ENCODE data around the gene PTPRM. TPM values are rescaled to one million over a fixed set of nuclear protein-coding genes. Genes with fewer than 3 reads are reported as not detected.

PTPRM gene
- total and polyA plus RNA-seq, 3 donors from 2014 or later: 76.4 to 101 (median 94.6) TPM

DNA sequence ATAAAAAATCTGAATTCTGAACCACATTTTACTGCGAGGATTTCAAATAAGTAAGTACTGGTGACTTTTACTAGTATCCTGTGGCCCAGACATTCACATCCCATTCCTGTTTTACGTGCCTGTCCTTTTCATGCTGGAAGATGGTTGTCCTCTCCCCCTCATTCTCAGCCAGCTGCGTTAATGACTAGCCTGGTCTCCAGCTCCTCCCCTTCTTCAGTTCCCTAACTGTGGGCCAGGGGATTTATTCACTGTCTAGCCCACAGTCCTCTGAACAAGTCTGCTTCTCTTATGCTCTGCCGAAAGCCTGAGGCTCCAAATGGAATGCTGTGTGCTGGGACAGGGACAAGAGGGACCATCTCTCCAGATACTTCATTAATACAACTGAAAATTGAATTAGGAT, 373.9 kb downstream of the PTPRM start:
- WGBS, 2 donors: 77 to 81% methylated on average over 4 of the region's 4 CpGs
- Histone ChIP-seq H3K9me3 (no peaks in the 10 kb centered on the region), H3K4me3 (no peak overlapping the region), H3K36me3 (ENCODE audit: low read depth, missing control alignments) (no peaks in the 10 kb centered on the region), H3K4me1 (no peaks in the 10 kb centered on the region), H3K27me3 (no peaks in the 10 kb centered on the region), H3K27ac (no peak overlapping the region)
- intact Hi-C loops (cut with DNase I; ENCODE audit: low total_unique reads): no loop called here
- TF ChIP-seq POLR2A (IDR thresholded peaks at IDR 0.05): no peak
- TF ChIP-seq, protein P1, sequence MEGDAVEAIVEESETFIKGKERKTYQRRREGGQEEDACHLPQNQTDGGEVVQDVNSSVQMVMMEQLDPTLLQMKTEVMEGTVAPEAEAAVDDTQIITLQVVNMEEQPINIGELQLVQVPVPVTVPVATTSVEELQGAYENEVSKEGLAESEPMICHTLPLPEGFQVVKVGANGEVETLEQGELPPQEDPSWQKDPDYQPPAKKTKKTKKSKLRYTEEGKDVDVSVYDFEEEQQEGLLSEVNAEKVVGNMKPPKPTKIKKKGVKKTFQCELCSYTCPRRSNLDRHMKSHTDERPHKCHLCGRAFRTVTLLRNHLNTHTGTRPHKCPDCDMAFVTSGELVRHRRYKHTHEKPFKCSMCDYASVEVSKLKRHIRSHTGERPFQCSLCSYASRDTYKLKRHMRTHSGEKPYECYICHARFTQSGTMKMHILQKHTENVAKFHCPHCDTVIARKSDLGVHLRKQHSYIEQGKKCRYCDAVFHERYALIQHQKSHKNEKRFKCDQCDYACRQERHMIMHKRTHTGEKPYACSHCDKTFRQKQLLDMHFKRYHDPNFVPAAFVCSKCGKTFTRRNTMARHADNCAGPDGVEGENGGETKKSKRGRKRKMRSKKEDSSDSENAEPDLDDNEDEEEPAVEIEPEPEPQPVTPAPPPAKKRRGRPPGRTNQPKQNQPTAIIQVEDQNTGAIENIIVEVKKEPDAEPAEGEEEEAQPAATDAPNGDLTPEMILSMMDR (IDR thresholded peaks at IDR 0.05): no peak
- DNase-seq: no peak

DNA sequence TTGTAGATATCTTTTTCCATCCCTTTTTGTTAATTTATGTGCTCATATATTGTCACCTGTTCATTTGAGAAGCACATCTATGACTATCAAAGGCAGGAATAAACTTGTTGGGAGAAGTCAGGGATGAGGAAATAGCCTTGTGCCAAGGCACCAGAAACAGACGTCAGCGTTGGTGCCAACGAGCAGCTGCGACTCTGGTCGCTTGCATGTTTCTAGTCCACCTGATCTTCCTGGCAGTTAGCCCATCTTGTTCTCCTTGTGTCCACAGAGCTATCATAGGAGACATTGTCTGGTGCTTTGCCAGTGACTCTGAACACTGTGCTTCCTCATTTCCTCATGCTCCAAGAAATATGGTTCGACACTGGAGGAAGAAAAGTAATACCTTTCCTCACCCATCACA, 374.4 kb downstream of the PTPRM start:
- Histone ChIP-seq H3K4me1 (no peaks in the 10 kb centered on the region), H3K27ac (no peak overlapping the region), H3K36me3 (ENCODE audit: low read depth, missing control alignments) (no peaks in the 10 kb centered on the region), H3K27me3 (no peaks in the 10 kb centered on the region), H3K9me3 (no peaks in the 10 kb centered on the region), H3K4me3 (no peak overlapping the region)
- peak; percentile 19 for DNase-seq
- 73 to 85% methylated on average over 6 of the region's 6 CpGs for WGBS, 2 donors
- intact Hi-C loops (cut with DNase I; ENCODE audit: low total_unique reads): no loop called here
- TF ChIP-seq, protein P1 (IDR thresholded peaks at IDR 0.05): no peak
- no peak for TF ChIP-seq POLR2A (IDR thresholded peaks at IDR 0.05)

- intact Hi-C loops (cut with DNase I; ENCODE audit: low total_unique reads): no loop called here
- Histone ChIP-seq H3K36me3 (ENCODE audit: low read depth, missing control alignments) (no peaks in the 10 kb centered on the region), H3K9me3 (no peaks in the 10 kb centered on the region), H3K27ac (no peak overlapping the region), H3K27me3 (no peaks in the 10 kb centered on the region), H3K4me3 (no peak overlapping the region), H3K4me1 (no peaks in the 10 kb centered on the region)
- TF ChIP-seq, protein P1 (IDR thresholded peaks at IDR 0.05): no peak
- no peak for TF ChIP-seq POLR2A (IDR thresholded peaks at IDR 0.05)
- WGBS, 2 donors: 52 to 63% methylated on average over 3 of the region's 3 CpGs
- no peak for DNase-seq
Measured at GRCh38 chr18:7945882-7946281, 378.8 kb downstream of the PTPRM start.

DNA sequence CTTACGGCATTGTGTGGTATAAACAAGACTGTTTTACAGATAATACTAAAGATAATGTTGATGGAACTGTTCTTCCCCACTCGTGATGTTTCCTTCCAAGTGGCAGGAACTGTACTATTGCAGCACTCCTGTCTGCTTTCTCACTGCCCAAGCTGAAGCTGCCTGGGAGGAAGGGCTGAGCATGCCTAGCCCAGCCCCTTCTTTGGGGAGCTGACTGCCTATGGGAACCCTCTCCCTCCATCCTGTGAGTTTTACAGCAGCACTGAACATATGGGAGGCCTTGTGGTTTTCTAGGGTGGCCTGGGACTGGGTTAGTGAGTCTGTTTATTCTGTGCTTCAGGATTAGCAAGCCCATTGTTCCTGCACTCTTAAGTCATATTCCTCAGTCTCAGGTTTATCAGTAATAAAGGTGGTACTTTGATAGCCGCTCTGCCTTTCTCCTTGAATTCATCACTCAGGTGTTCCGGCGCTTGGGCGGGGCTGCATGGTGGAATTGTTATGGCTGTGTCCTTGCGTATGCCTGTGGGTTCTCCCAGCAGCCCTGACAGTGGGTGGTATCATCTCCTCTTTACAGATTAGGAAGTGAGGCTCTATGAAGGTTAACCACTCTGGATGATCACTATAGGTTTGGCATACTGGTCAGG, 379.7 kb downstream of the PTPRM start:
- no peak overlapping the region for H3K4me3 ChIP-seq
- no peak for TF ChIP-seq POLR2A (IDR thresholded peaks at IDR 0.05)
- TF ChIP-seq, protein P1 (IDR thresholded peaks at IDR 0.05): no peak
- H3K36me3 ChIP-seq (ENCODE audit: low read depth, missing control alignments): no peaks in the 10 kb centered on the region
- peak; percentile 19 for DNase-seq
- no peaks in the 10 kb centered on the region for H3K4me1 ChIP-seq
- no peaks in the 10 kb centered on the region for H3K9me3 ChIP-seq
- no peak overlapping the region for H3K27ac ChIP-seq
- WGBS, 2 donors: 73 to 83% methylated on average over 7 of the region's 7 CpGs
- H3K27me3 ChIP-seq: no peaks in the 10 kb centered on the region
- intact Hi-C loops (cut with DNase I; ENCODE audit: low total_unique reads): no loop called here
